ENCODE measurements around the gene SMG6.

GRCh38 chr17:2263183-2264066 lies 40.2 kb downstream of the SMG6 start:
- TF ChIP-seq CTCF (IDR thresholded peaks at IDR 0.05; ENCODE audit: insufficient read depth, low read length, poor library complexity, severe bottlenecking), result no peak
- TF ChIP-seq EZH2phosphoT487 (conservative IDR thresholded peaks at IDR 0.05; ENCODE audit: low read length), result no peak
